ENCODE measurements around the gene MRS2. TPM values are rescaled to one million over a fixed set of nuclear protein-coding genes. Genes with fewer than 3 reads are reported as not detected.

The MRS2 gene
- polyA plus RNA-seq, 2 of the 4 experiments (the other 2 are of a cell fraction) = 21.8 to 24.8 TPM

DNA sequence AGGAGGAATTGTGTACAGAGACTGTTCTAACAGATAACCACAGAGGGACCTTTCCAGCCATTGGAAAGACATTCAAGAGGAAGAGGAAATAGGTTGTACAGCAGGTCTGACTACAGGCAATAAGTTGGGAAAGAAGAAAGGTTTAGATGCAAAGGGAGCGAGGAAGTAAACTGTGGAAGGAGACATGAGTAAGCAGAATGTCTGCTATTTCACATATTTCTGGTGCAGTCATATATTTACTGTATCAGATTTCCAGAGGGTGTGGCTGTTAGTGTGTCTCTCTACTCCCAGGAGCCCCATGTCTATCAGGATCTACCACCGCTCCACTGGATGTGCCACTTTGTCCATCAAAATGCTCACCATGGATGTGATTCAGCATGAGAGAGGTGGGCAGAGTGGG is 25.9 kb downstream of the MRS2 start:
- Histone ChIP-seq H3K4me1 (peaks cover 22% of the 10 kb centered on the region), H3K4me2 (peak overlapping the region; percentile 56), H3K27ac (peak overlapping the region; percentile 37 to 68; a peak in 5 of 6 replicates), H3K9me3 (no peaks in the 10 kb centered on the region), H3K4me3 (no peak overlapping the region)
- ATAC-seq (peak; percentile 66 to 81), DNase-seq (ENCODE audit: low read depth in 1 of 2, low spot score in 1 of 2) (peak in 1 of 2 experiments; percentile 38), FAIRE-seq (no peak)
- ChIA-PET POLR2A (no interaction called here), CTCF (no interaction called here)
- TF ChIP-seq MAFK (IDR thresholded peaks at IDR 0.05; ENCODE audit: partially characterized antibody) (peak; percentile 24), NFE2L2 (conservative IDR thresholded peaks at IDR 0.05; ENCODE audit: low read length) (no peak)
- WGBS (ENCODE audit: missing lambda C conversion rate) = 69% methylated on average over 2 of the region's 2 CpGs

DNA sequence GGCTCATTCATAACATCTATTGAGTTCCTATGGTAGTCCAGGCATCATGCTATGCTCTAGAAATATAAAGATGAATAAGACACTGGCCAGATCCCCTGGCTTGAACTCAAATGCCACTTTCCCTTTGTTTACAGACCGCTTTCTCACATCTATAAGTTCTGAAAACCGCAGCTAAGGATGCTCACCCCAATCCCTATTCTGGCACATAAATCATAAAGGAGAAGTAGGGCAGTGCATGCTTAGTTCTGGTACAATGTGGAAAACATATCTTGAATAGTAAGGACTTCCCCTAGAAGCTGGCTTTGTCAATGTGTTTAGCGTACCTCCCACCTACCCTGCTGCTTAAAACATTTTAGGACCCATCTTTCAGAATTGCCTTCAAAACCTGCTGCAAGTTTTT is 26.4 kb downstream of the MRS2 start:
- WGBS (ENCODE audit: missing lambda C conversion rate) = 92% methylated on average over 3 of the region's 3 CpGs

DNA sequence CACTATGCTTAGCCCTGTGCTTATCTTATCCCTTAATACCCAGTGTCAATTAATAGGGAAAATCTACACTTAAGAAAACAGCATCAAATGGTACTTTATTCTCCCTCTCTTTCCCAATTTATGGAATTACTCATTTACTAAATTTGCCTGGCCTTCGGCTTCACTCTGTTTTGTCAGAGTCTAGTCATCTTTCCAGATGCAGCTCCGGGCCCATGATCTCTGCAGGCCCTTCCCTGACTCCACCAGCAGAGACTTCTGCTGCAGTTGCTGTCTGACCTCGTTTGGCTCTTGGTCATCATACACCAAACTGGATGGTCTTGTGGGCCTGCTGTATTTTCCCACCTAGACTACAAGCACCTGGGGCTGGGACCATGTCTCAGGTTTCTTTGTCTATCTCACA is 27.4 kb downstream of the MRS2 start:
- H3K9me3 ChIP-seq = no peaks in the 10 kb centered on the region
- ChIA-PET POLR2A (no interaction called here), CTCF (interaction anchor here (0.9 to 1.3 kb wide), 3 partner anchors 13 to 91 kb away, joined by 3 read pairs; partner anchors contain the start of gene ALDH5A1)
- TF ChIP-seq RFX5 (IDR thresholded peaks at IDR 0.05) (no peak), EHMT2 (IDR thresholded peaks at IDR 0.05; ENCODE audit: low read depth) (no peak), RAD21 (conservative IDR thresholded peaks at IDR 0.05 in 1 of 2, IDR thresholded peaks at IDR 0.05 in 1 of 2) (no peak), KDM5A (IDR thresholded peaks at IDR 0.05) (no peak), CBX8 (IDR thresholded peaks at IDR 0.05) (no peak), KDM1A (IDR thresholded peaks at IDR 0.05; ENCODE audit: low read depth) (no peak), RARB (CRISPR knock-in tag; IDR thresholded peaks at IDR 0.05) (no peak), CBX2 (IDR thresholded peaks at IDR 0.05; ENCODE audit: borderline replicate concordance, low read depth) (no peak), FOSL2 (IDR thresholded peaks at IDR 0.05) (no peak), FOSL2 (CRISPR knock-in tag; IDR thresholded peaks at IDR 0.05) (no peak), CHD2 (IDR thresholded peaks at IDR 0.05; ENCODE audit: low read length, partially characterized antibody) (no peak), MAFK (IDR thresholded peaks at IDR 0.05; ENCODE audit: partially characterized antibody) (no peak), GATA3 (IDR thresholded peaks at IDR 0.05; ENCODE audit: borderline replicate concordance) (no peak), RNF2 (IDR thresholded peaks at IDR 0.05; ENCODE audit: borderline replicate concordance, low read depth) (no peak), POLR2A (IDR thresholded peaks at IDR 0.05; ENCODE audit: low read length) (no peak)
- TF ChIP-seq, protein P1, sequence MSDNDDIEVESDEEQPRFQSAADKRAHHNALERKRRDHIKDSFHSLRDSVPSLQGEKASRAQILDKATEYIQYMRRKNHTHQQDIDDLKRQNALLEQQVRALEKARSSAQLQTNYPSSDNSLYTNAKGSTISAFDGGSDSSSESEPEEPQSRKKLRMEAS (IDR thresholded peaks at IDR 0.05) = no peak
- TF ChIP-seq, protein P2, sequence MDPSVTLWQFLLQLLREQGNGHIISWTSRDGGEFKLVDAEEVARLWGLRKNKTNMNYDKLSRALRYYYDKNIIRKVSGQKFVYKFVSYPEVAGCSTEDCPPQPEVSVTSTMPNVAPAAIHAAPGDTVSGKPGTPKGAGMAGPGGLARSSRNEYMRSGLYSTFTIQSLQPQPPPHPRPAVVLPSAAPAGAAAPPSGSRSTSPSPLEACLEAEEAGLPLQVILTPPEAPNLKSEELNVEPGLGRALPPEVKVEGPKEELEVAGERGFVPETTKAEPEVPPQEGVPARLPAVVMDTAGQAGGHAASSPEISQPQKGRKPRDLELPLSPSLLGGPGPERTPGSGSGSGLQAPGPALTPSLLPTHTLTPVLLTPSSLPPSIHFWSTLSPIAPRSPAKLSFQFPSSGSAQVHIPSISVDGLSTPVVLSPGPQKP (IDR thresholded peaks at IDR 0.05; ENCODE audit: low read depth, low read length) = no peak
- TF ChIP-seq, protein P3, sequence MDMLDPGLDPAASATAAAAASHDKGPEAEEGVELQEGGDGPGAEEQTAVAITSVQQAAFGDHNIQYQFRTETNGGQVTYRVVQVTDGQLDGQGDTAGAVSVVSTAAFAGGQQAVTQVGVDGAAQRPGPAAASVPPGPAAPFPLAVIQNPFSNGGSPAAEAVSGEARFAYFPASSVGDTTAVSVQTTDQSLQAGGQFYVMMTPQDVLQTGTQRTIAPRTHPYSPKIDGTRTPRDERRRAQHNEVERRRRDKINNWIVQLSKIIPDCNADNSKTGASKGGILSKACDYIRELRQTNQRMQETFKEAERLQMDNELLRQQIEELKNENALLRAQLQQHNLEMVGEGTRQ (IDR thresholded peaks at IDR 0.05) = no peak
- TF ChIP-seq, protein P4, sequence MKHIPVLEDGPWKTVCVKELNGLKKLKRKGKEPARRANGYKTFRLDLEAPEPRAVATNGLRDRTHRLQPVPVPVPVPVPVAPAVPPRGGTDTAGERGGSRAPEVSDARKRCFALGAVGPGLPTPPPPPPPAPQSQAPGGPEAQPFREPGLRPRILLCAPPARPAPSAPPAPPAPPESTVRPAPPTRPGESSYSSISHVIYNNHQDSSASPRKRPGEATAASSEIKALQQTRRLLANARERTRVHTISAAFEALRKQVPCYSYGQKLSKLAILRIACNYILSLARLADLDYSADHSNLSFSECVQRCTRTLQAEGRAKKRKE (CRISPR knock-in tag; IDR thresholded peaks at IDR 0.05; ENCODE audit: low read depth) = no peak
- TF ChIP-seq, protein P5, sequence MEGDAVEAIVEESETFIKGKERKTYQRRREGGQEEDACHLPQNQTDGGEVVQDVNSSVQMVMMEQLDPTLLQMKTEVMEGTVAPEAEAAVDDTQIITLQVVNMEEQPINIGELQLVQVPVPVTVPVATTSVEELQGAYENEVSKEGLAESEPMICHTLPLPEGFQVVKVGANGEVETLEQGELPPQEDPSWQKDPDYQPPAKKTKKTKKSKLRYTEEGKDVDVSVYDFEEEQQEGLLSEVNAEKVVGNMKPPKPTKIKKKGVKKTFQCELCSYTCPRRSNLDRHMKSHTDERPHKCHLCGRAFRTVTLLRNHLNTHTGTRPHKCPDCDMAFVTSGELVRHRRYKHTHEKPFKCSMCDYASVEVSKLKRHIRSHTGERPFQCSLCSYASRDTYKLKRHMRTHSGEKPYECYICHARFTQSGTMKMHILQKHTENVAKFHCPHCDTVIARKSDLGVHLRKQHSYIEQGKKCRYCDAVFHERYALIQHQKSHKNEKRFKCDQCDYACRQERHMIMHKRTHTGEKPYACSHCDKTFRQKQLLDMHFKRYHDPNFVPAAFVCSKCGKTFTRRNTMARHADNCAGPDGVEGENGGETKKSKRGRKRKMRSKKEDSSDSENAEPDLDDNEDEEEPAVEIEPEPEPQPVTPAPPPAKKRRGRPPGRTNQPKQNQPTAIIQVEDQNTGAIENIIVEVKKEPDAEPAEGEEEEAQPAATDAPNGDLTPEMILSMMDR (IDR thresholded peaks at IDR 0.05) = no peak
- no peak overlapping the region for H3K4me3 ChIP-seq
- H3K4me2 ChIP-seq = no peak overlapping the region
- H3K27ac ChIP-seq = no peak overlapping the region
- peaks cover 16% of the 10 kb centered on the region for H3K4me1 ChIP-seq
- ATAC-seq (peak; percentile 24 to 61; a peak in 3 of 6 replicates), FAIRE-seq (no peak), DNase-seq (ENCODE audit: low read depth in 1 of 2, low spot score in 1 of 2) (no peak)
- 43% methylated on average over 3 of the region's 3 CpGs for WGBS (ENCODE audit: missing lambda C conversion rate)

More for the DNA sequence above, 26.4 kb downstream of the MRS2 start:
- POLR2A ChIA-PET = no interaction called here
- DNase-seq (ENCODE audit: low read depth in 1 of 2, low spot score in 1 of 2) = no peak
- TF ChIP-seq, protein P6, sequence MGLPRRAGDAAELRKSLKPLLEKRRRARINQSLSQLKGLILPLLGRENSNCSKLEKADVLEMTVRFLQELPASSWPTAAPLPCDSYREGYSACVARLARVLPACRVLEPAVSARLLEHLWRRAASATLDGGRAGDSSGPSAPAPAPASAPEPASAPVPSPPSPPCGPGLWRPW (IDR thresholded peaks at IDR 0.05) = no peak
- no peak for TF ChIP-seq RARB (CRISPR knock-in tag; IDR thresholded peaks at IDR 0.05)
- TF ChIP-seq, protein P7, sequence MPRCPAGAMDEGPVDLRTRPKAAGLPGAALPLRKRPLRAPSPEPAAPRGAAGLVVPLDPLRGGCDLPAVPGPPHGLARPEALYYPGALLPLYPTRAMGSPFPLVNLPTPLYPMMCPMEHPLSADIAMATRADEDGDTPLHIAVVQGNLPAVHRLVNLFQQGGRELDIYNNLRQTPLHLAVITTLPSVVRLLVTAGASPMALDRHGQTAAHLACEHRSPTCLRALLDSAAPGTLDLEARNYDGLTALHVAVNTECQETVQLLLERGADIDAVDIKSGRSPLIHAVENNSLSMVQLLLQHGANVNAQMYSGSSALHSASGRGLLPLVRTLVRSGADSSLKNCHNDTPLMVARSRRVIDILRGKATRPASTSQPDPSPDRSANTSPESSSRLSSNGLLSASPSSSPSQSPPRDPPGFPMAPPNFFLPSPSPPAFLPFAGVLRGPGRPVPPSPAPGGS (IDR thresholded peaks at IDR 0.05) = no peak
- TF ChIP-seq NR3C1 (IDR thresholded peaks at IDR 0.05) = no peak
- TF ChIP-seq PHF8 (IDR thresholded peaks at IDR 0.05; ENCODE audit: borderline replicate concordance, low read depth) = no peak
- TF ChIP-seq NPAS2 (CRISPR knock-in tag; IDR thresholded peaks at IDR 0.05; ENCODE audit: borderline replicate concordance) = no peak
- no peak for TF ChIP-seq MAFK (IDR thresholded peaks at IDR 0.05; ENCODE audit: partially characterized antibody)
- TF ChIP-seq, protein P4 (CRISPR knock-in tag; IDR thresholded peaks at IDR 0.05; ENCODE audit: low read depth) = no peak
- CTCF ChIA-PET = no interaction called here
- no peak for FAIRE-seq
- Histone ChIP-seq H3K4me1 (peaks cover 22% of the 10 kb centered on the region), H3K4me3 (no peak overlapping the region), H3K9me3 (no peaks in the 10 kb centered on the region), H3K27ac (peak overlapping the region in 1 of 2 experiments; percentile 68; a peak in 2 of 6 replicates), H3K4me2 (0 out of 3 replicates have a peak overlapping the region, but pooled peaks have one; percentile 56)
- no peak for ATAC-seq

Data from A549 (cell line).